Stimulated activated CD8-positive, alpha-beta memory T cell treated with anti-CD3 and anti-CD28 coated beads, Interleukin-4, amount 100 ng/mL, for 4 hours (primary cell): Measurements from ENCODE around the gene REEP6.
A peak's percentile ranks its signal among the peaks of the same experiment; 100 is the strongest.
"Not testable (repeated sequence)": the region's sequence is repeated elsewhere in the genome, so short reads cannot be mapped to it uniquely, and the experiment has no call there.

Source experiments
- DNase-seq, 2 donors: peaks; one replicate each; pipeline ENCODE4 v3.0.0-alpha.2; 2020; ENCODE audit warnings: low read depth in 2 of 2, low spot score in 1 of 2

The REEP6 gene

DNA sequence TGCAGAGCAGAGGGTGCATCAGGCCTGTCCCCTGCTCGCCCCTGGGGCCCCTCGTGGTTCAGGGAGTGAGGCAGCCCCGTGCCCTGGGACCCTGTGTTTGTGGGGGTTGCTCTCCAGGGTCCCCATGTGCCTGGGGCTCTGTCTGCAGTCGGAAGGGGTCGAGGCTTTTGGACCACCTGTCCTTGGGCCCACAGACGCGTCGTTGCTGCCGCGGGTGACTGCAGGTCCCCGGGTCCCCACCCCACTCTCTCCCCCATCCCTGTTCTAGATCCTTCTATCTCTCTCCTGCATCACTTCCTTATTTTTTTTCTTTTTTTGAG, 2.7 kb upstream of the REEP6 start:
- no peak for DNase-seq

DNA sequence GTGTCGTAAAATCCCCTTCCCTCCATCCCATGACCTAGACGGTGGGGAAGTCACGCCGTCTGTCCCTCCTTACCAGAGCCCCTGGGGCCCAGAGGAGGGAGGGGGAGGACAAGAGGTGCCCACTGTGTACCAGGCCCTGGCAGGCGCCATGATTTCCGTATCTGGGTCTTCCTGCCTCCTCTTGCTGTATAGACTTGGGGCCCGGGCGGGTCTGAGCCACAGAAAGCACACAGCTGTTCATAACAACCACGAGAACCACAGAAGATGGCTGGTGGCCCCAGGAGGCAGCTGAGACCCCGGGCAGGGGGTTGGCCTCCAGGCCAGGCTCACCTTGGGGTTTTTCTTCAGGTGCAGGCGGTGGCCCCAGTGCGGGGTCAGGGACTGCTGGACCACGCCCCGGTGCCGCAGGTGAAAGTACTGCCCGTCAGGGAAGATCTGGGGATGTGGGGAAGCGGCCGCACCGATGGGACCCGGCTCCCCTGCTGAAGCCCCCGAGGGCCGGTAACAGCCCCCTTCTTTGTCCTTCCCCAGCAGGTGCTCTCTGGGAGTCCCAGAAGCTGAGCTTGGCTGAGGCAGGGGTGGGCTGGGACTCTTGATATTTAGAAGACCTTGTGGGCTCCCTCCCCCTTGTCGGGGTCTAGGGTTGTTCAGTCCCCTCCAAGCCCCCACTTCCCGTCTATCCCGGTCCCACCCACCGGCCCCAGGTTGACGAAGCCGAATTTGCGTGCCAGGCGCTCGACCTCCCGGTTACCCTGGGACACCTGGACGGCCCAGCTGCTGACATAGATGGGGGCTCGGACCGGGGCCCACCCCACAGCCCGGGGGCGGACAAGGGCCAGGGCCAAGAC, 1.3 kb upstream of the REEP6 start:
- DNase-seq = no peak

DNA sequence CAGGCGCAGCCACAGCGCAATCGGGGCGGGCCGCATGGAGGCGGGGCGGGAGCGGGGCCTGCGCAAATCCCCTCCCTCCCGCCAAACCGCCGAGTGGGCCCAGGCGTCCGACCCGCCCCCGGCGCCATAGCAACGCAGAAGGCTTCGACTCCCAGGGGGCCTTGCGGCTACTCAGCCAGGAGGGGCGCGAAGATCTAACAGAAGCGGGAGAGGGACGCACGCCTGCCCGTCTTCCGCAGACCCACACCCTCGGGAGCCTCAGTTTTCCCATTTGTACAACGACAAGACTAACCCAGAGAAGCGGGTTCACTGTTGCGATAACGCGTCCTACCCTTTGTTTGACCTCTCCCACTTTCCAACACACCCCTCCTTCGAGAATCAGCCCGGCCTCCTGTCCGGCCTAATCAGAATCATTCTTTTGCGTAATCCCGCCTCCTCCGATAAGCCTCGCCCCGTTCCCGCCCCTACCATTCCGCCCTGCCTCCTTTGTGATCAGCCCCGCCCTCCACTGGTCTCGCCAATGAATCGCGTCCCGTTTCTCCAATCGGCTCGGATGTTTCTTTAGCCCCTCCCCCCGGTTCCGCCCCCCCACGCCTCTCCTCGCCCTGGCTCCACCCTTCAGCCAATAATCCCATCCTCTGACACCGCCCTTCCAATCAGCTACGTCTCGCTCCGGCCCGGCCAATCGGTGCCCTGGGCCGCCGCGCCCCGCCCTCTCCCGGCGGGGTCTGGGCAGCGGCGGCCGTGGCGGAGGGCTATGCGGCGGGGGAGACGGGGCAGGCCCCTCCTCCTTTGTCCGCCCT, 469 bp upstream of the REEP6 start, which contains the start of gene PCSK4:
TSS of gene PCSK4 (minus strand) at position 40 of the 803 bp plus-strand sequence. CDS start at position 36, 4 bp downstream.
- peak; percentile 95 to 98 for DNase-seq

DNA sequence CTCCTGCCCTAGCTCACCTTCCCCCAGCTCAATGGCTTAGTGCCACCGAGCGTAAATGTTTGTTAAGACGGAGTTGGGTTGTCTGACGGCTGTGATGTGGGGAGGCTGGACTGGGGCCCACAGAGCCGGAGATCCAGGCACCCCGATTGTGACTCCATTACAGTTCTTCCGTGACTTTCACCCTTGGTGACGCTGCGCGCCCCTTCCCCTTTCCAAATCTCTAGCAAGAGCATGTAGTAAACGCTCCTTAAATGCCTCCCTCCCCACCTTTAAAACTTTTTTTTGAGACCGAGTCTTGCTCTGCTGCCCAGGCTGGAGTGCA, 829 bp downstream of the REEP6 start:
- no peak for DNase-seq

DNA sequence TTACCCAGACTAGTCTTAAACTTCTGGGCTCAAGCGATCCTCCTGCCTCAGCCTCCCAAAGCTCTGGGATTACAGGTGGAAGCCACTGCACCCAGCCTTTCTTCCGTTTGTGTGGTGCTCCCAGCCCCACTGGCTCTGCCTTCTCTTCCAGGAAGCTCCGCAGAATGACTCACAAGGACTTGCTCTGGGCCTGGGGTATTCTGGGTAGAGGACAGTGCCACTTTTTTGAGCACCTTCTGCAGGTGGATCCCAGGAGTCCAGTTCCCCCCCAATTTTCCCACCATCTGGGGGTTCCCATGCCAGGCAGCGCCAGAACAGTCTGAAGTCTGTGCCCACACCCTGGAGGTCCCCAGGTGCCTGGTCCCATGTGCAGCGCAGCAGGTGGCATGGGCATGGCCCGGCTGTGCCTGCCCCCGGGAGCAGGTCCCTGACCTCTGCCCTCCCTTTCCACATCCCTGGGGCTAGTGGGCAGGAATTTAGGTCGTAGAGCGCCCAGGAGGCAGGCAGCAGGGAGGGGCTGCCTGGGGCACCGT, 1.6 kb downstream of the REEP6 start:
- no peak for DNase-seq

DNA sequence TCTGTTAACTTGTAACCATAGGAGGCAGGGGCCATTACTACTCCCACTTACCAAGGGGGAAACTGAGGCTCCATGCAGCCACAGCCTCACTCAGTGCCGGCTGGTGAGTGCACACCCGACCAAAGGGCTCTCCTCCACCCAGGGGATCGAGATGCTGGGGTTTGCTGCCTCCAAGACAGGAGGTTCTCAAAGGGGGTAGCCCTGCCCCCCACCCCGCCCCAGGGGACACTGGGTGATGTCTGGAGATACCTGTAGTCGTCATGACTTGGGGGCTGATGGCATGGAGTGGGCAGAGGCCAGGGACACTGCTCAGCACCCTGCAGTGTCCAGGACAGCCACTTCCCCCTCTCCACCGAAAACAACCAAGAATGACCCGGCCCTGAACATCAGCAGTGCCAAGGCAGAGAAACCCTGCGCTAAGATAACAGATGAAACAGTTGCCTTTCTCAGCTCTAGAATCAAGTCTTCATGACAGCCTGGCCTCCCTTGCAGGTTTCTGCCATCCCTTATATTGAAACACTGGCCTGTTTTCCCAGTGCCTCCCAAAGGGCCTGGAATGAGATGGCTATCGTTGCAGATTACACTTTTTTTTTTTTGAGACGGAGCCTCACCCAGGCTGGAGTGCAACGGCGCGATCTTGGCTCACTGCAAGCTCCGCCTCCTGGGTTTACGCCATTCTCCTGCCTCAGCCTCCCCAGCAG, 3.3 kb downstream of the REEP6 start:
- DNase-seq = no peak

DNA sequence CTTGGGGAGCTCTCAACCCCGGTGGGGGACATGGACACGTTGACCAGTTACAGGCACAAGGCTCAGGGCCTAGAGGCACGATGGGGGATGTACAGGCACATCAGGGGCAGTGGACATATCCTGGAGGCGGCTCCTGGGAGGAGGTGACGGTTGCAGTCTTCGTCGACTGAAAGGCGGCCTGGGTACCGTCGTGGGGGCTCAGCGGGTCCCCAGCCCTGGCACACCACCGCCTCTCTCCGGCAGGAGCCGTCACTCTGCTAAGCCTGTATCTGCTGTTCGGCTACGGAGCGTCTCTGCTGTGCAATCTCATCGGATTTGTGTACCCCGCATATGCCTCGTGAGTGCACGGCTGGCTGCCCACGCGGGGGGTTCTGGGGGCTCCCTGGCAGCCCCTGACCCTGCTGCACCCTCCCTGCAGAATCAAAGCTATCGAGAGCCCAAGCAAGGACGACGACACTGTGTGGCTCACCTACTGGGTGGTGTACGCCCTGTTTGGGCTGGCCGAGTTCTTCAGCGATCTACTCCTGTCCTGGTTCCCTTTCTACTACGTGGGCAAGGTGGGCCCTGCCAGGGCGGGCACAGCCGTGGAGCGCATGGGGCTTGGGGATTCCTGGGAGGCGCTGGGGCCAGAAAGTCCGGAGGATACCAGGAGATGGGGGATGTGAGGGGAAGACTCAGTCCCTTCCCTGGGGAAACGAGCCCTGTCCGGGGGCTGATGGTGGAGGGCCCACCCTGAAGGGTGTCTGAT, 4.2 kb downstream of the REEP6 start:
- no peak for DNase-seq

DNA sequence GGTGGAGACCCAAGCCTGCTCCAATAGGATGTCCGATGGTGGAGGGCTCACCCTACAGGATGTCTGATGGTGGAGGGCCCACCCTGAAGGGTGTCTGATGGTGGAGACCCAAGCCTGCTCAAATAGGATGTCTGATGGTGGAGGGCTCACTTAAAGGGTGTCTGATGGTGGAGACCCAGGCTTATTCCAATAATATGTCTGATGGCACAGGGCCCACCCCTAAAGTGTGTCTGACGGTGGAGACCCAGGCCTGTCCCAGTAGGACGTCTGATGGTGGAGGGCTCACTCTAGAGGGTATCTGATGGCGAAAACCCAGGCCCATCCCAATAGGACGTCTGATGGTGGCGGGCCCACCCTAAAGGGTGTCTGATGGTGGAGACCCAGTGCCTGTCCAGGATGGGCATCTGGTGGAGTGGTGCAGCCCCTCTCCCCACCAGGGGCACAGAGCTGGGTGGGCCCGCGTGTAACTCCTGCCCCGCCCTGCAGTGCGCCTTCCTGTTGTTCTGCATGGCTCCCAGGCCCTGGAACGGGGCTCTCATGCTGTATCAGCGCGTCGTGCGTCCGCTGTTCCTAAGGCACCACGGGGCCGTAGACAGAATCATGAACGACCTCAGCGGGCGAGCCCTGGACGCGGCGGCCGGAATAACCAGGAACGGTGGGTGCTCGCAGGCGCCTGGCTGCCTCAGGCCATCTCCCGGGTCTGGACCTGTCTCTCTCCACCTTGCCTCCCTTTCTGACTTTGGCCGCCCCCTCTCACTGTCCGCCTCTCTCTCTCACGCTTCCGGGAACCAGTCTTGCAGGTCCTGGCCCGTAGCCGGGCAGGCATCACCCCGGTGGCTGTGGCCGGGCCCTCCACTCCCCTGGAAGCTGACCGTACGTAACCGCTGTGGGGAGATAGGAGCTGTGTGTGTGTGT, 5.1 kb downstream of the REEP6 start:
- DNase-seq = no peak

DNA sequence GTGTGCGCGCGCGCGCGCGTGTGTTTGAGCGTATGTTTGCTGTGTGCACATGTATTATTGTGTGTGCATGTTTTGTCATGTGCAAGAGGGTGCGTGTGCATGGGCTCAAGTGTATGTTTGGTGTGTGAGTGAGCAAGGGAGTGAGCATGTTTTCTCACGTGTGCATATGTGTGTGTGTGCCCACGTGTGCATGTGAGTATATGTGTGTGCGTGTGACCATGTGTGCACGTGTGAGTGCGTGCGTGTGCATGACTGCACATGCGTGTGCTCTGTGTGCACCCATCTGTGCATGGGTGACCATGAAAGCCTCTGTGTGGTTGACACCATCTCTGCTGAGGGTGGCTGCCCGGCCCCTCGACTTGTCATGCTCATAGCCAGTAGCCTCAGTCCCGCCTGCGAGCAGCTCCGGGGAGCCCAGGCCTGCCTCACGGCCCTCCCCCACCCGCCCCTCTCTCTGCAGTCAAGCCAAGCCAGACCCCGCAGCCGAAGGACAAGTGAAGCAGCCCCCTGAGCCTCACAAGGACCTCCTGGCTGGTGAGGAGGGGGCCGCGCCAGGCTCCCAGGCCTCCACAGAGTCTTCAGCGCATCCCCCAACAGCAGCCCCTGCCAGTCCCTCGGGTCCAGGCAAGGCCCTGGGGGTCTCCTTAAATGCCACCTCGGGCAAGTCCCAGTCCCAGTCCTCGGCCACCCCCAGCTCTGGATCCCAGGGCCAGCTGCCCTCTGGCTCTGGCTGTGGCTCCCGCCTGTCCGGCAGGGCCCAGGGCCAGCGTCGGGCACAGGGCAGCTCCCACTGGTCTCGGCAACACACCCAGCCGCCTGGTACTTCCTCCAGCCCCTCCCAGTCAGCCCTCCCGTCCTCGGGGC, 6.0 kb downstream of the REEP6 start:
- DNase-seq = no peak

DNA sequence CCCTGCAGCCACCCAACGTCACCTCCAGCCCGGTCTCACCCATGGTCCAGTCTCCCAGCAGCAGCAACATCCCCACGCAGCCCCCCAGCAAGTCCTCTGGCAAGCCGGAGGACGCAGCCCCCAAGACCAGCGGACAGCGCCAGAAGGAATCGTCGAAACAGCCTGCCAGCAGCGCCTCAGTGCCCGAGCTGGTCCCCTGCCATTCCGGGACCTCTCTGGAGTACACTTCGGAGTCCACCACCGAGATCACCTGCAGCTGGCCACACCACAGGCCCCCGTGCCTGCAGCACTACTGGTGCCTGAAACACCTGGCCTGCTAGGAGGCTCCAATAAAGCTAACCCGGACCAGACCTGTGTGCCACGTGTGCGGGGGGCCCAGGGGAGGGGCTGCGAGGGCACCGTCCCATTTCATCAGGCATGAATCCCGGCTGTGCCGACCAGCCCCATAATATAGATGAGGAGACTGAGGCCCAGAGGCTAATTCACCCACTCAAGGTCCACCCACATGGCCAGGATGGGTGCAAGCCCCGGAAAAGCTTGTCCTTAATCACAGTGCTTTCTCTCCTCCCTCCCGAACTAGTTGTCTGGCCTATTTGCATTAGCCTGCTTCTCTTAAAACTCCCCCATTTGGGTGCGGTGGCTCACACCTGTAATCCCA, 6.7 kb downstream of the REEP6 start:
- no peak for DNase-seq

DNA sequence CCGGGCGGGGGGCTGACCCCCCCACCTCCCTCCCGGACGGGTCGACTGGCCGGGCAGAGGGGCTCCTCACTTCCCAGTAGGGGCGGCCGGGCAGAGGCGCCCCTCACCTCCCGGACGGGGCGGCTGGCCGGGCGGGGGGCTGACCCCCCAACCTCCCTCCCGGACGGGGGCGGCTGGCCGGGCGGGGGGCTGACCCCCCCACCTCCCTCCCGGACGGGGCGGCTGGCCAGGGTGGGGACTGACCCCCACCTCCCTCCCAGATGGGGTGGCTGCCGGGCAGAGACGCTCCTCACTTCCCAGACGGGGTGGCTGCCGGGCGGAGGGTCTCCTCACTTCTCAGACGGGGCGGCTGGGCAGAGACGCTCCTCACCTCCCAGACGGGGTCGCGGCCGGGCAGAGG, 8.2 kb downstream of the REEP6 start:
- not testable (repeated sequence) for DNase-seq

DNA sequence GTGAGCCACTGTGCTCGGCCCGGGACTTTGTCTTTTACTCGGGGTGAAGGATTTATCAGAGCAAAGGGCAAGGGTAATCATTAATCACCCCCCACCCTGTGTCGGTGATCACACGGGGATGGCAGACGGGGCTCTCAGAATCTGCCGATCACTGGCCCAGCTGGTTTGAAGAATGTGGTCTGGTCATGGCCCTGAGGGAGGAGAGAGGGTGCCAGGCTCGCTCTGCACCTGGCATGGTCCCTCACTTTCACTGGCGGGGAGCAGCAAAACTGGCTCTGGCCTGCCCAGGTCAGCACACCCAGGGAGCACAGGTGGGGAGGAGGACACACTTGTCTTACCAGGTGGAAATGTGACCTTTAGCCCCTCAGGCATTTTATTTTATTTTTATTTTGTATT, 10.2 kb downstream of the REEP6 start:
- DNase-seq = no peak

DNA sequence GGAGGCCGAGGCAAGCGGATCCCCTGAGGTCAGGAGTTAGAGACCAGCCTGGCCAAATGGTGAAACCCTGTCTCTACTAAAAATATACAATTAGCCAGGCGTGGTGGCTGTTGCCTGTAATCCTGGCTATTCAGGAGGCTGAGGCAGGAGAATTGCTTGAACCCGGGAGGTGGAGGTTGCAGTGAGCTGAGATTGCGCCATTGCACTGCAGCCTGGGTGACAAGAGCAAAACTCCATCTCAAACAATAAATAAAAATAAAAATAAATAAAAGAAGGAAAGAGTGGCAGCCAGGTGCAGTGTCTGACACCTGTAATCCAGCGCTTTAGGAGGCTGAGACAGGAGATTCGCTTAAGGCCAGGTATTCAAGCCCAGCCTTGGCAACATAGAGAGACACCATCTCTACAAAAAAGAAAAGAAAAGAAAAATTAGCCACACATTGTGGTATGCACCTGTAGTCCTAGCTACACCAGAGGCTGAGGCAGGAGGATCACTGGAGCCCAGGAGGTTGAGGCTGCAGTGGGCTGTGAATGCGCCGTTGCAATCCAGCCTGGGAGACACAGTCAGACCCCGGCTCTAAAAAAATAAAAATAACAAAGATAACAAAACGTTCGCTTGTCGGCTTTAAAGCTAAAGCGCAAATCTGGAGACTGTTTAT, 11.6 kb downstream of the REEP6 start:
- DNase-seq = no peak

DNA sequence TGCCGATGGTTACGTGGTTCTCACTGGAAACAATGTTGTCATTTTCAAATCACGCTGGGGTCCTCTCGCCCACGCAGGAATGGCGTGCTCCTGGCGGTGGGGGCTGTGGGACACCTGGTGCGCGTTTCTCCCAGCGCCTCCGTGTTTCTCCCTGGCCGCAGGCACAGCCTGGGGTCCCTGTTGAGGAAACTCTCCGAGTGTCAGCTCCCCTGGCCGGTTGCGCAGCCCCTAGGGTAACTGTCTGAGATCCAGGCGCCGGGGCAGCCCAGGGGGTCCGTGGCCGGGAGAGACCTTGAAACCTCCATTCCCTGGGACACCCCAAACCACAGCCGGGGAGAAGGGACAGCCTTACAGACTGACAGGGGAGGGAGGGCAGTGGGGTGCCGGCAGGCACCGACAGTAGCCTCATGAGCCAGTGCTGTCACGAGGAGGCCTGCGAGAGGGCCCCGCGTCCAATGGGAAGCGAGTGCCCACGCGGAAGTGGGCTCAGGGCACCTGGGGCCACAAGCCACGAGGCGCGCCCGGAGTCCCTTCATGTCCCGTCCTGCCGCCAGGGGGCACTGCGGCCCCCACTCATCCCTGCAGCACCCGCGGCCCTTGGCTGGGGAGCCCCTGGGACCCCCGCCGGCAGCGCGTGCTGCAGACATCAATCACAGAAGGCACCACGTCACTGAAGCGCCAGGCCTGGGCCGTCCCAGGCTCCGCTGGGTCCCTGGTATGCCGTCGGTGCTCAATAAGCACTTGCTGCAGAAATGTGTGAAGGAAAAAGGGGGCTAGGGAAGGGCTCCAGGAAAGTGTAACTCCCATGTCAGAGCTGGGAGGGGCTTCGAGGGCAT, 12.3 kb downstream of the REEP6 start:
- peak; percentile 33 to 41 for DNase-seq

DNA sequence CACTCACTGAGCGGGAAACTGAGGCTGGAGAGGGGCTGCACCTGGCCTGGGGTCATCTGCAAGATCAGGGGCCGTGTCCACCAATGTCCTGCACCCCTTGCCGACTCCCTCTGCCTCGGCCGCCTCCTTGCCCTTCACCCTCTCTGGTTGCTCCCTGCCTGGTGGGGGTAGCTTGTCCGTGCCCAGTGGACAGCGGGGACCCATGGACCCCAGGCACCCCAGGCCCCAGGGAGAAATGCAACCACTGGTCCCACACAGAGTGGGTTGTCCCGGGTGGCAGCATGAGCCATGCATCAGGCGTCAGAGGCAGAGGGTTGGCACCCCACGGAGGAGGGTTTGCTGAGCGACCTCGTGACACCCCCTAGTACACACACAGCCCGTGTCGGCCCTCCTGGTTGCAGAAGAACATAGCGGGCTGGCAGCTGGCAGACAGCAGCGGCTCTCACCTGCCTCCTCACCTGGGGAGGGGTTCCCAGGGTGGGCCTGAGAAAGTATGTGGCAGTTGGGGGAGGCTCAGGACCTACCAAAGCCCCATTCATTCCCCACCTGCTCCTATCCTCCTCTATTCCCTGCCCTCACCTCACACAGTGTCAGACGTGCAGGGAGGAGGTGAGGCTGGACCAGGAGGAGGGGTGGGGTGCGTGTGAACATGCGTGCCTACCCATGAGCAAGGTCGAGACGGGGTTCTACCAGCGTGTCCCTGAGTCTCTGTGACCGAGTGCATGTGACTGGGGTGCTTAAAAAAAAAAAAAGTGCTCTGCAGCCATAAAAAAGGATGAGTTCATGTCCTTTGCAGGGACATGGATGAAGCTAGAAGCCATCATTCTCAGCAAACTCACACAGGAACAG, 13.2 kb downstream of the REEP6 start:
- no peak for DNase-seq

DNA sequence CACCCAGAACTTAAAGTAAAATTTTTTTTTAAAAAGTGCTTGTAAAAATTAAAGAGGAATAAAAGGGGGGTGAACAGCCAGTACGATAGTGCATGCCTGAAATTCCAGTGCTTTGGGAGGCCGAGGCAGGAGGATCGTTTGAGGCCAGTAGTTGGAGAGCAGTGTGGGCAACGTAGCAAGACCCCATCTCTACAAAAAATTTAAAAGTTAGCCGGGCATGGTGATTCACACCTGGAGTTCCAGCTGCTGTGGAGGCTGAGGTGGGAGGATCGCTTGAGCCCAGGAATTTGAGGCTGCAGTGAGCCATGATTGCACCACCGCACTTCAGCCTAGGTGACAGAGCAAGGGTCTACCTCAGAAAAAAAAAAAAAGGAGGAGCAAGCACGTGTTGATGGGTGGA, 14.0 kb downstream of the REEP6 start:
- DNase-seq = no peak
